Mesendoderm (in vitro differentiated cells): ENCODE data around the gene OR4K2.
"Not testable (repeated sequence)": the region's sequence is repeated elsewhere in the genome, so short reads cannot be mapped to it uniquely, and the experiment has no call there.

Experiments
- DNase-seq: peaks from one replicate; pipeline ENCODE4 v3.0.0; 2013
- H2AK5ac ChIP-seq: 2 replicates; pipeline ENCODE4 v1.6.1; 2013; ENCODE audit warnings: low read length, inconsistent platforms
- H2BK120ac ChIP-seq: 2 replicates; pipeline ENCODE4 v1.6.1; 2013; ENCODE audit warnings: low read depth, mild to moderate bottlenecking, low read length, moderate library complexity, mixed read lengths
- H2BK15ac ChIP-seq: replicated peaks from 2 replicates; pipeline ENCODE4 v1.6.1; 2013; ENCODE audit warnings: low read depth, mild to moderate bottlenecking, moderate library complexity
- H2BK5ac ChIP-seq: 2 replicates; pipeline ENCODE4 v1.6.1; 2013; ENCODE audit warnings: low read length, inconsistent platforms
- H3K18ac ChIP-seq: 2 replicates; pipeline ENCODE4 v1.6.1; 2013; ENCODE audit warnings: mild to moderate bottlenecking, low read length, mixed read lengths
- H3K23ac ChIP-seq: one replicate; pipeline ENCODE4 v1.6.1; 2013; ENCODE audit warnings: low read length
- H3K27ac ChIP-seq: 2 replicates; pipeline ENCODE4 v1.5.1; 2013; ENCODE audit warnings: low read depth, mild to moderate bottlenecking, inconsistent platforms, low read length, moderate library complexity
- H3K27me3 ChIP-seq: 2 replicates; pipeline ENCODE4 v1.6.1; 2013; ENCODE audit warnings: low read length, control low read depth, mild to moderate bottlenecking, inconsistent platforms; ENCODE audit not compliant: insufficient read depth, poor library complexity
- H3K36me3 ChIP-seq: 2 replicates; pipeline ENCODE4 v1.6.1; 2013; ENCODE audit warnings: low read length, inconsistent platforms; ENCODE audit not compliant: control insufficient read depth, insufficient read depth
- H3K4ac ChIP-seq: one replicate; pipeline ENCODE4 v1.6.1; 2013; ENCODE audit warnings: low read depth, mild to moderate bottlenecking, low read length, moderate library complexity
- H3K4me1 ChIP-seq: 2 replicates; pipeline ENCODE4 v1.6.1; 2013; ENCODE audit warnings: low read depth, low read length, inconsistent platforms; ENCODE audit not compliant: control insufficient read depth
- H3K4me2 ChIP-seq: 2 replicates; pipeline ENCODE4 v1.6.1; 2013; ENCODE audit warnings: low read length
- H3K4me3 ChIP-seq: 2 replicates; pipeline ENCODE4 v1.5.1; 2013; ENCODE audit warnings: mild to moderate bottlenecking, low read length
- H3K56ac ChIP-seq: one replicate; pipeline ENCODE4 v1.6.1; 2013; ENCODE audit warnings: low read length
- H3K79me1 ChIP-seq: 2 replicates; pipeline ENCODE4 v1.6.1; 2013; ENCODE audit warnings: low read length, inconsistent platforms
- H3K79me2 ChIP-seq: 2 replicates; pipeline ENCODE4 v1.6.1; 2013; ENCODE audit warnings: mild to moderate bottlenecking, low read length; ENCODE audit not compliant: control insufficient read depth, insufficient read depth
- H3K9ac ChIP-seq: 2 replicates; pipeline ENCODE4 v1.6.1; 2013; ENCODE audit warnings: low read length, inconsistent platforms
- H4K5ac ChIP-seq: one replicate; pipeline ENCODE4 v1.6.1; 2013; ENCODE audit warnings: low read length
- H4K8ac ChIP-seq: one replicate; pipeline ENCODE4 v1.6.1; 2013; ENCODE audit warnings: low read depth, mild to moderate bottlenecking, control low read depth, low read length, moderate library complexity
- WGBS: extraction: QIAGEN DNeasy Blood & Tissue Kit; methylation state at CpG from one replicate; pipeline ENCODE4 v1.1.7; 2013; ENCODE audit warnings: low lambda C conversion rate, missing lambda C conversion rate; ENCODE audit not compliant: insufficient coverage; ENCODE audit errors: extremely low coverage; 5-methylcytosine and 5-hydroxymethylcytosine counted together

The OR4K2 gene

DNA sequence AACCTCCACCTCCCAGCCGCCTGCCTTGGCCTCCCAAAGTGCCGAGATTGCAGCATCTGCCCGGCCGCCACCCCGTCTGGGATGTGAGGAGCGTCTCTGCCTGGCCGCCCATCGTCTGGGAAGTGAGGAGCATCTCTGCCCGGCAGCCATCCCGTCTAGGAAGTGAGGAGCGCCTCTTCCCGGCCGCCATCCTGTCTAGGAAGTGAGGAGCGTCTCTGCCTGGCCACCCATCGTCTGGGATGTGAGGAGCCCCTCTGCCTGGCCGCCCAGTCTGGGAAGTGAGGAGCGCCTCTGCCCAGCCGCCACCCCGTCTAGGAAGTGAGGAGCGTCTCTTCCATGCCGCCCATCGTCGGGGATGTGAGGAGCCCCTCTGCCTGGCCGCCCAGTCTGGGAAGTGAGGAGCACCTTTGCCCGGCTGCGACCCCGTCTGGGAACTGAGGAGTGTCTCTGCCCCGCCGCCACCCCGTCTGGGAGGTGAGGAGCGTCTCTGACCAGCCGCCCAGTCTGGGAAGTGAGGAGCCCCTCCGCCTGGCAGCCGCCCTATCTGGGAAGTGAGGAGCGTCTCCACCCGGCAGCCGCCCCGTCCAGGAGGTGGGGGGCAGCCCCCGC lies 8.8 kb upstream of the OR4K2 start:
- not testable (repeated sequence) for H3K18ac ChIP-seq, H3K27me3 ChIP-seq, H3K4me1 ChIP-seq, H2AK5ac ChIP-seq, H4K5ac ChIP-seq, H3K9ac ChIP-seq, H2BK15ac ChIP-seq, H3K56ac ChIP-seq, H3K23ac ChIP-seq, H3K79me2 ChIP-seq, H2BK120ac ChIP-seq, H3K27ac ChIP-seq, H3K4me3 ChIP-seq, H3K79me1 ChIP-seq, DNase-seq, H3K36me3 ChIP-seq, H2BK5ac ChIP-seq, H3K4ac ChIP-seq, H3K4me2 ChIP-seq, H4K8ac ChIP-seq
- no CpG with 5 or more reads among the region's 39 CpGs for WGBS

DNA sequence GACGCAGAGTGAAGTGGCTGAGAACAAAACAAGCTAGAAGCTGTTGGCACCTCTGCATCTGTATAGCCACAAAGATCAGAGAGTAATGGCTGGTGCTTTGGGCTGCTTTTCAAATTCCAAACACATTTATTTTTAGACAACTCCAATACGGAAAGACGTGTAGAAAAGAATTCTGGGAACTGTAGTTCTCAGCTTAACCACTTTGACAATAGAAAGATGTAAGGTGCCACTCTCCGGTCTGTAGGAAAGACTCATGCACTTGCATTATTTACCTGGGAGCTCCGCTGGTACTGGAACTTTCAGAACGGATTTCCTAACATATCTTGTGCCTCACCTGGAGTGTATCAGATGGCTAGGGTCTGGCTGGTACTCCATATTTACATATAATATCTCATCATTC lies 1.8 kb upstream of the OR4K2 start:
- DNase-seq = no peak
- H3K27me3 ChIP-seq = no peaks in the 10 kb centered on the region
- WGBS = no CpG with 5 or more reads among the region's 6 CpGs
- no peak overlapping the region for H3K18ac ChIP-seq
- H2BK5ac ChIP-seq = no peak overlapping the region
- H3K56ac ChIP-seq = no peak overlapping the region
- H3K36me3 ChIP-seq = no peaks in the 10 kb centered on the region
- H3K4me2 ChIP-seq = no peak overlapping the region
- no peak overlapping the region for H3K4me3 ChIP-seq
- H4K5ac ChIP-seq = no peak overlapping the region
- H3K23ac ChIP-seq = no peak overlapping the region
- no peaks in the 10 kb centered on the region for H3K79me2 ChIP-seq
- H2BK15ac ChIP-seq = no peak overlapping the region
- no peak overlapping the region for H2BK120ac ChIP-seq
- H3K9ac ChIP-seq = no peak overlapping the region
- no peaks in the 10 kb centered on the region for H3K4me1 ChIP-seq
- H3K79me1 ChIP-seq = no peaks in the 10 kb centered on the region
- H3K4ac ChIP-seq = no peak overlapping the region
- H4K8ac ChIP-seq = no peak overlapping the region
- H2AK5ac ChIP-seq = no peak overlapping the region
- H3K27ac ChIP-seq = no peak overlapping the region

DNA sequence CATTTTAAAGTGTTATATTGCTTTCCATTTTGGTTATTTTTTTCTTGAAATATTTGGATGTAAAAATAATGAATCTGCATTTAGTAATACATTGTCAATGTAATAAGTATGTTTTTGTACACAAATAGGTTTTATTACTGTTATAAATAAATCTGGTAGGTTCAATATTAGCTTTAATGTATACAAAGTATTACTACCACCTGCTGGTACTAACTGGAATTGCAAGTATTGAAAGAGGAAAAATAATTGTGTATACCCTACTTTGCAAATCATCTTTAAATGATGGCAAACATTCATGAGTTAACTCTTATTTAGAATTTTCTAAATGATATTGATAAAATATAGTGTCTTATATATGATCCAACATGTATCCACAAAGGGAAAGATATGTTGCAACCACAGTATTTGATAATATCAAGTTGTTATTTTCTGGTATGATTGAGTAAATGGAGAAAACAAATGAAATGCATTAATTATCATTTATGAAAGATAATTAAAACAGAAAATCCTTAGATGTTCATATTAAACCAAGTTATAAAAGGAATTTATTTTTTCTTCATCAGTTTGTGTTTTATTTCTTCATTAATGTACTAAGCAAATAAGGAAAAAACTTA lies 3.2 kb downstream of the OR4K2 start:
- H4K5ac ChIP-seq = no peak overlapping the region
- peak; percentile 3 for DNase-seq
- no peak overlapping the region for H2BK15ac ChIP-seq
- H4K8ac ChIP-seq = no peak overlapping the region
- H3K56ac ChIP-seq = no peak overlapping the region
- H2BK5ac ChIP-seq = no peak overlapping the region
- no peak overlapping the region for H3K9ac ChIP-seq
- H3K18ac ChIP-seq = no peak overlapping the region
- no peaks in the 10 kb centered on the region for H3K36me3 ChIP-seq
- no peak overlapping the region for H3K27ac ChIP-seq
- H3K4me2 ChIP-seq = no peak overlapping the region
- no peaks in the 10 kb centered on the region for H3K27me3 ChIP-seq
- no peak overlapping the region for H3K23ac ChIP-seq
- no peak overlapping the region for H2AK5ac ChIP-seq
- no peak overlapping the region for H3K4me3 ChIP-seq
- H3K4me1 ChIP-seq = no peaks in the 10 kb centered on the region
- no peak overlapping the region for H2BK120ac ChIP-seq
- no peak overlapping the region for H3K4ac ChIP-seq
- no peaks in the 10 kb centered on the region for H3K79me1 ChIP-seq
- H3K79me2 ChIP-seq = no peaks in the 10 kb centered on the region

DNA sequence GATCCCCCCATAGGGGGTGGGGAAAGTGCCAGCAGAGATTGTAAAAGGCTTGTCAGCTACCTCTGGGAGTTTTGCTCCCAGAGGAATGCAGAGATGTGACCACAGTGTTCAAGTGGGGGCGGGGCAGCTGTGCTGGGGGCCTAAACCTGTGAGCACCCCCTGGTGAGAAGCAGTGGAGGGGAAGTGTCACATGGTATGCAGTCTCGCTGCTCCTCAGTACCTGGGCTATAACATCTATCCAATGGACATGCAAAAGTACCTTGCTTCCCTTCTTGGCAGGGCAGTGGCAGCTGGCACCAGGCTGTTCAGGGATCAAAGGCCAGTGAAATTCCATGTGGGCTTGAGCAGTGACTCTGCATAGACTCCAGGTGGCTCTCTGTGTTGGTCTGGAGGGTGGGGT lies 20.3 kb downstream of the OR4K2 start:
- no peaks in the 10 kb centered on the region for H3K79me1 ChIP-seq
- no peak overlapping the region for H4K5ac ChIP-seq
- H3K27ac ChIP-seq = no peak overlapping the region
- no peak overlapping the region for H3K18ac ChIP-seq
- H3K27me3 ChIP-seq = no peaks in the 10 kb centered on the region
- H2BK120ac ChIP-seq = no peak overlapping the region
- H3K56ac ChIP-seq = no peak overlapping the region
- no peak overlapping the region for H3K4me2 ChIP-seq
- no peak overlapping the region for H3K4me3 ChIP-seq
- H2AK5ac ChIP-seq = no peak overlapping the region
- WGBS = no CpG with 5 or more reads among the region's 2 CpGs
- H3K4ac ChIP-seq = no peak overlapping the region
- H3K23ac ChIP-seq = no peak overlapping the region
- no peaks in the 10 kb centered on the region for H3K36me3 ChIP-seq
- no peak for DNase-seq
- no peak overlapping the region for H3K9ac ChIP-seq
- no peaks in the 10 kb centered on the region for H3K79me2 ChIP-seq
- no peak overlapping the region for H2BK15ac ChIP-seq
- H4K8ac ChIP-seq = no peak overlapping the region
- H3K4me1 ChIP-seq = no peaks in the 10 kb centered on the region
- no peak overlapping the region for H2BK5ac ChIP-seq

DNA sequence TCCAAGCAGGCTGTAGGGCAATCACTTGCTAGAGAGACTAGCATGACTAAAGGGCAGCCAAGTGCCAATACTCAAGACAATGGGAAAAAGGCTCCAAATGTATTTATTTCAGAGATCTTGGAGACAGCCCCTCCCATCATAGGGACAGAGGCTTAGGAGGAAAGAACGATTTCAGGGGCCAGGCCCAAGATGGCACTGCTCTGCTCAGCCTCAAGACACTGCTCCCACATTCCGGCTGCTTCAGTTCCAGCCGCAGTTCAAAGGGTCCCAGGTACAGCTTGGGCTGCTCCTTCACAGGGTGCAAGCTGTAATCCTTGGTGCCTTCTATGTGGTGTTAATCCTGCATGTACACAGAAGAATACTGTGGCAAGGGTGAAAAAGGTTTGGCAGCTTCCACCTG lies 26.1 kb downstream of the OR4K2 start:
- Histone ChIP-seq H2BK120ac (no peak overlapping the region), H3K79me2 (no peaks in the 10 kb centered on the region), H3K79me1 (no peaks in the 10 kb centered on the region), H3K18ac (no peak overlapping the region), H3K4me2 (no peak overlapping the region), H2AK5ac (no peak overlapping the region), H4K8ac (no peak overlapping the region), H3K23ac (no peak overlapping the region), H3K27ac (no peak overlapping the region), H4K5ac (no peak overlapping the region), H3K4ac (no peak overlapping the region), H3K56ac (no peak overlapping the region), H3K4me3 (no peak overlapping the region), H3K36me3 (no peaks in the 10 kb centered on the region), H3K4me1 (no peaks in the 10 kb centered on the region), H2BK15ac (no peak overlapping the region), H3K27me3 (no peaks in the 10 kb centered on the region), H3K9ac (no peak overlapping the region), H2BK5ac (no peak overlapping the region)
- no CpG with 5 or more reads among the region's 3 CpGs for WGBS
- no peak for DNase-seq

DNA sequence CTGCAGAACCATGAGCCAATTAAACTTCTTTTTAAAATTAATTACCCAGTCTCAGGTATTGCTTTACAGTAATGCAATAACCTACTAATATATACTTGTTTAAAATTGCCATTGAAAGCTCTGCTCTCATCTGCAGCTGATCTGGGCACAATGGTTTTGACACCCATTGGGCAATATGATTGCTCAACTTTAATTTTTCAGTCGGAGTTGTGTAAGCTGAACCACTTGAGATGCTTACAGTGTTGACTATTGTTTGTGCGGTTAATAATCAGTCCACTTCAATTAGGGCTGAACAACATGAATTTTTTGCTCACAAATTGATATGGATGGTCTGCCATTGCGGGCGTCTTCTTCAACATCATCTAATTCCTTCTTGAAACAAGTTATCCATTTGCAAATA lies 27.5 kb downstream of the OR4K2 start:
- H3K27me3 ChIP-seq = no peaks in the 10 kb centered on the region
- no peaks in the 10 kb centered on the region for H3K4me1 ChIP-seq
- no CpG with 5 or more reads among the region's 4 CpGs for WGBS
- no peak overlapping the region for H2AK5ac ChIP-seq
- no peak overlapping the region for H3K4ac ChIP-seq
- H2BK120ac ChIP-seq = no peak overlapping the region
- no peak overlapping the region for H4K5ac ChIP-seq
- H2BK5ac ChIP-seq = no peak overlapping the region
- H3K9ac ChIP-seq = no peak overlapping the region
- H3K23ac ChIP-seq = no peak overlapping the region
- H3K4me2 ChIP-seq = no peak overlapping the region
- no peak for DNase-seq
- H4K8ac ChIP-seq = no peak overlapping the region
- no peak overlapping the region for H3K56ac ChIP-seq
- no peaks in the 10 kb centered on the region for H3K79me1 ChIP-seq
- H3K79me2 ChIP-seq = no peaks in the 10 kb centered on the region
- no peak overlapping the region for H2BK15ac ChIP-seq
- no peak overlapping the region for H3K4me3 ChIP-seq
- H3K27ac ChIP-seq = no peak overlapping the region
- H3K18ac ChIP-seq = no peak overlapping the region
- no peaks in the 10 kb centered on the region for H3K36me3 ChIP-seq
